Measurements from ENCODE around the gene HCRTR2.
A peak's percentile ranks its signal among the peaks of the same experiment; 100 is the strongest.

The HCRTR2 gene

DNA sequence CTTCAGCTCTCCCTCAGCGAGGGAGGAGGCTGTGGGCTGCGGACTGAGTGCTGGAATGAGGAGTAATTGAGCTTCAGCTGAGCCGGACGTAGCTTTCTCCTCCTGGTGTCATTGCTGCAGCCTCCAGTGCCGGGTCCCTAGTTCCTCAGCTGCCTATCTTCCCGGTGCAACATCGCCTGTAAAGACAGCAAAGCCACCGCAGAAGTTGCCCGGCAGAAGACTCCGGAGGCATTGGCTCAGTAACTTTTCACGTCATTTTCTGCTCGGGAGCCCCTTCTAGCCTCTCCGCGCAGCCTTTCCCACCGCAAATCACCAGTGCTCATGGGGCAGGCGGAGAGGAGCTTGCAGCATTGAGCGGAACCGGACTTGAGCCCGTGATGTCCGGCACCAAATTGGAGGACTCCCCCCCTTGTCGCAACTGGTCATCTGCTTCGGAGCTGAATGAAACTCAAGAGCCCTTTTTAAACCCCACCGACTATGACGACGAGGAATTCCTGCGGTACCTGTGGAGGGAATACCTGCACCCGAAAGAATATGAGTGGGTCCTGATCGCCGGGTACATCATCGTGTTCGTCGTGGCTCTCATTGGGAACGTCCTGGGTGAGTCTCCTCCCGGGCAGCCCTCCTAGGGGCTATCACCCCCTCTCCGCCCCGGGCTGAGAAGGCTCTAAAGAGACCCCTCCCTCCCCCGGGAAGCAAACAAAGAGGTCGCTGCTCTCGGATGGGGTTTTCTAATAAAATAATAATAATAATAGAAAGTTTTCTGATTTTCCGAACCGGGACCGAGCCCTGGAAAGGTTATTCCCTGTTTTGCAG lies at the start of gene HCRTR2:
Gene HCRTR2 (plus strand): TSS at position 305 of the 816 bp plus-strand sequence. CDS start 73 bp downstream, at position 378.
- TF ChIP-seq ELF4 (IDR thresholded peaks at IDR 0.05) (no peak), ARNT (IDR thresholded peaks at IDR 0.05) (no peak), ZNF384 (IDR thresholded peaks at IDR 0.05) (no peak), HDGF (IDR thresholded peaks at IDR 0.05; ENCODE audit: borderline replicate concordance) (no peak), NFRKB (IDR thresholded peaks at IDR 0.05) (no peak), FOXA1 (IDR thresholded peaks at IDR 0.05) (no peak), LEF1 (IDR thresholded peaks at IDR 0.05; ENCODE audit: borderline replicate concordance) (no peak), BHLHE40 (IDR thresholded peaks at IDR 0.05; ENCODE audit: borderline replicate concordance) (no peak), FOXK2 (IDR thresholded peaks at IDR 0.05) (no peak)
- peak; percentile 11 for DNase-seq (ENCODE audit: extremely low spot score)
- ChIA-PET CTCF (interaction anchor here (0.7 to 1.5 kb wide), 2 partner anchors 9 to 451 kb away, joined by 4 read pairs; no protein-coding TSS in a partner anchor), POLR2A (no interaction called here)

DNA sequence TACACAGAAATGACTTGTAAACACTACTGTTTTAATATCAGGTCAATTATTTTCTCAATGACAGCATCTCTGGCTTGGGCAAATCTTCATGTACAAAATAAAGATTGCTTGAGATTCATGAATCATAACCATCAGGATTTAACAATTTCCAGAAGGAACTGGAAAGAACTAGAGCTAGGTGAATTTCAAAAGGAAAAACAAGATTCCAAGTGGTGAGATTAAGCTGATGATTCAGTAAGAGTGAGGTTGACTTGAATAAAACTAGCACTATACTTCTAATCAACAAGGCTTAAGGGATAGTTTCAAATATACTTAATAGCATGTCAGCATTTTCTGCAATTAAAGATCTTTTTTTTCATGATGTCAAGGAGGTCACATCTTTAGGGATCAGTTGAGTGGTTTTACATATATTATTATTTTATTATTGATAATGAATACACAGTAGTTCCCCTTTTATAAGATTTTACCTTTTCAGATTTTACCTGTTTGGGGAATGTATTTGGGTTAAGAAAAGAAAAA lies 43.5 kb upstream of the HCRTR2 start:
- TF ChIP-seq FOXM1 (IDR thresholded peaks at IDR 0.05; ENCODE audit: borderline replicate concordance) = no peak
- no peak for TF ChIP-seq BHLHE40 (IDR thresholded peaks at IDR 0.05; ENCODE audit: borderline replicate concordance)
- TF ChIP-seq FOXK2 (IDR thresholded peaks at IDR 0.05) = no peak
- TF ChIP-seq LEF1 (IDR thresholded peaks at IDR 0.05; ENCODE audit: borderline replicate concordance) = no peak
- TF ChIP-seq NFRKB (IDR thresholded peaks at IDR 0.05) = no peak
- DNase-seq (ENCODE audit: extremely low spot score) = no peak
- ChIA-PET POLR2A (no interaction called here), CTCF (no interaction called here)

DNA sequence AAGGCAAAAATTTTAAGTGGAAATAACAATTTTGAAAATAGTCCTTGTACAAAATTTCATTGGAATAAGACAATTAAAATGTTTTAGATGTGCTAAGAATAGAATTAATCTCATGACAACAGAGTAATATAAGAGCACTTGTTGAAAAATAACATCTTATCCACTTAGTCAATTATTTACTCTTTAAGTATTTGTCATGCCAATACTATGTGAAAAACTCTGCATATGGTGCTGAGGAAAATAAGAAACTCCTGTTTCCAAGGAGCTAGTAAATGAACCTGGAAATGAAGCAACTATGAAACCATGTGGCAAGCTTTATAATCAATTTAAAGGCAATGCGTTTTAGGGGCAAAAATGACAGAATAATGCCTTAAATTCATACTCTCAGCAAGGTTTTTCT lies 42.7 kb upstream of the HCRTR2 start:
- CTCF ChIA-PET = no interaction called here
- POLR2A ChIA-PET = no interaction called here

DNA sequence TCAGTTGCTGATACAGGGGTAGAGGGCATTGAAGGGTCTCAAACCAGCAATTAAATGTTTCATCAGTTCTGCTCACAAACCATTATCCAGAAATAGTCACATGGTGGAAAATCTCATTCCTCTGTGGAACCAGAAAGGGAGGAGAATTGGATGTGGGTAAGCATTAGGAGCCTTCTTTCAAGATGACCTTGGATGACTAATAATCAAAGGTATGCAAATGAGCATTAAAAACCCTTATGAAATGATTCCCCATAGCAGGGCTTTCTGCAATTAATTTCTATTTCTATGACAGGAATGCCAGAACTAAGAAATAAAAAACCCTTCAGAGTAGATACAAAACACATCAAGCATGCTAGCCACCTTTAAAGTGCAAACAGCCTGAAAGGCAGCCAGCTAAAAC lies 37.4 kb upstream of the HCRTR2 start:
- TF ChIP-seq FOXM1 (IDR thresholded peaks at IDR 0.05; ENCODE audit: borderline replicate concordance) = no peak
- TF ChIP-seq SUZ12 (IDR thresholded peaks at IDR 0.05) = no peak
- no peak for TF ChIP-seq L3MBTL2 (conservative IDR thresholded peaks at IDR 0.05)
- no peak for TF ChIP-seq SP1 (IDR thresholded peaks at IDR 0.05)
- TF ChIP-seq NFRKB (IDR thresholded peaks at IDR 0.05) = no peak
- ChIA-PET CTCF (no interaction called here), POLR2A (no interaction called here)
- no peak for DNase-seq (ENCODE audit: extremely low spot score)

More for the DNA sequence above, 42.7 kb upstream of the HCRTR2 start:
- TF ChIP-seq SP1 (IDR thresholded peaks at IDR 0.05) (no peak), TARDBP (IDR thresholded peaks at IDR 0.05) (no peak), L3MBTL2 (conservative IDR thresholded peaks at IDR 0.05) (no peak), LEF1 (IDR thresholded peaks at IDR 0.05; ENCODE audit: borderline replicate concordance) (no peak), NFRKB (IDR thresholded peaks at IDR 0.05) (no peak), CTBP1 (IDR thresholded peaks at IDR 0.05; ENCODE audit: borderline replicate concordance) (no peak), ARNT (IDR thresholded peaks at IDR 0.05) (no peak), HDGF (IDR thresholded peaks at IDR 0.05; ENCODE audit: borderline replicate concordance) (no peak), FOXM1 (IDR thresholded peaks at IDR 0.05; ENCODE audit: borderline replicate concordance) (no peak), ELF4 (IDR thresholded peaks at IDR 0.05) (no peak), BHLHE40 (IDR thresholded peaks at IDR 0.05; ENCODE audit: borderline replicate concordance) (no peak), SUZ12 (IDR thresholded peaks at IDR 0.05) (no peak), FOXK2 (IDR thresholded peaks at IDR 0.05) (no peak), FOXA1 (IDR thresholded peaks at IDR 0.05) (no peak), ZNF384 (IDR thresholded peaks at IDR 0.05) (no peak)
- TF ChIP-seq, protein P1, sequence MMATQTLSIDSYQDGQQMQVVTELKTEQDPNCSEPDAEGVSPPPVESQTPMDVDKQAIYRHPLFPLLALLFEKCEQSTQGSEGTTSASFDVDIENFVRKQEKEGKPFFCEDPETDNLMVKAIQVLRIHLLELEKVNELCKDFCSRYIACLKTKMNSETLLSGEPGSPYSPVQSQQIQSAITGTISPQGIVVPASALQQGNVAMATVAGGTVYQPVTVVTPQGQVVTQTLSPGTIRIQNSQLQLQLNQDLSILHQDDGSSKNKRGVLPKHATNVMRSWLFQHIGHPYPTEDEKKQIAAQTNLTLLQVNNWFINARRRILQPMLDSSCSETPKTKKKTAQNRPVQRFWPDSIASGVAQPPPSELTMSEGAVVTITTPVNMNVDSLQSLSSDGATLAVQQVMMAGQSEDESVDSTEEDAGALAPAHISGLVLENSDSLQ (IDR thresholded peaks at IDR 0.05) = no peak
- DNase-seq (ENCODE audit: extremely low spot score) = no peak

DNA sequence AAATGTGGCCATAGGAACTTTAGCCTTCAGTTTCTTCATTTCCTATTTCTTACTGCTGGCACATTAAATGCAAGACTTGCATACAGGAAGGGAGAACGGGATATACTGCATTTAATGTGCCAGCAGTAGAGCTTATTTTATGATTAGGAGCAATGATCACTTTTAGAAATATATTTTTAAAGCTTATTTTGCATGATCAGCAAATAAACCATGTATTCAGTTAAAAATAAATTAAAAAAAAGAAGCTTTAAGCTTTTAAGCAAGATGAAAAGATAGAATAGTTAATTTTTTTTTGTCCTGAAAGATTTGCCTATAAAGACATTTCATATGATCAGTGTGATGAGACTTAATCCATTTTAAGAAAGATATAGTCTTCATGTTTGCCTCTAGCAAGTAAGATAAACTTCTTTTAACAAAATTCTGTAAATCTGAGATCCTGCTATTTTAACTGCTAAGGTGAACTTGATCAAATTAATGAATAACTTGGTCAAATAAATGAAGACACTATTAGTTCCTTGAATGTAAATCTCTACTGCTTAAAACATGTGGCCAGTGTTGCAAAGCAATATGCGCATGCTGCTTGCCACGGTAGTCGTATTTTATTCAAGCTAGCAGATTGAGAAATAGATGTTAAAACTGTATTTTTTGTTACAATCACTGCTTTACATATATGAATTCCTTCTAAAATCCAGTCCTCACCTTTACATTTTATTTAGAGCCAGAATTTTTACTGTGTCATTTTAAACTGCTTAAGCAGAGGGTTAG lies 36.2 kb upstream of the HCRTR2 start:
- TF ChIP-seq SP1 (IDR thresholded peaks at IDR 0.05) = no peak
- no peak for DNase-seq (ENCODE audit: extremely low spot score)
- CTCF ChIA-PET = no interaction called here
- POLR2A ChIA-PET = no interaction called here

DNA sequence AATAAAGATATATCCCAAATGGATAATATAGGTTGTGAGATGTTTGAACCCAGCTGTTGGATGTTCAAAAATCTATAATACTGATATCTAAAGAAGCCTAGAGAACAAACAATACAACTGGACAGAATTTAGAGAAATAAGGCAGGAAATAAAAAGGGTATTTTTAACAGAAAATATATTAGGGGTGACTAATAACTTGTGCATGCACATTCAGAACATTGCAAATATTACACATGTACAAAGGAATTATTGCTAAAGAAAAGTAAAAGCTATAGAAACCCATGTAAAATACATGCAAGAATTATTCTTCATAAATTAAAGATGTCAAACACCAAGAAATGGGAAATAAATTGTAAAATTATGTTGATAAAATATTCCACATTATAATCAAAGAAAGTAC lies 32.7 kb upstream of the HCRTR2 start:
- ChIA-PET CTCF (no interaction called here), POLR2A (no interaction called here)
- DNase-seq (ENCODE audit: extremely low spot score) = no peak
- TF ChIP-seq FOXA1 (IDR thresholded peaks at IDR 0.05) (no peak), CTBP1 (IDR thresholded peaks at IDR 0.05; ENCODE audit: borderline replicate concordance) (no peak), NFRKB (IDR thresholded peaks at IDR 0.05) (no peak), FOXM1 (IDR thresholded peaks at IDR 0.05; ENCODE audit: borderline replicate concordance) (no peak), ARNT (IDR thresholded peaks at IDR 0.05) (no peak), HDGF (IDR thresholded peaks at IDR 0.05; ENCODE audit: borderline replicate concordance) (no peak), TARDBP (IDR thresholded peaks at IDR 0.05) (no peak), L3MBTL2 (conservative IDR thresholded peaks at IDR 0.05) (no peak), ELF4 (IDR thresholded peaks at IDR 0.05) (no peak), SUZ12 (IDR thresholded peaks at IDR 0.05) (no peak), ZNF384 (IDR thresholded peaks at IDR 0.05) (no peak), SP1 (IDR thresholded peaks at IDR 0.05) (no peak), BHLHE40 (IDR thresholded peaks at IDR 0.05; ENCODE audit: borderline replicate concordance) (no peak), FOXK2 (IDR thresholded peaks at IDR 0.05) (no peak)
- TF ChIP-seq, protein P1 (IDR thresholded peaks at IDR 0.05) = no peak

Measured in HEK293T (cell line).